WI38 (cell line): ENCODE results near the gene IL1RAPL2.

Experiments
- H3K4me3 ChIP-seq: 2 replicates; pipeline ENCODE4 v1.5.1; 2011; ENCODE audit warnings: low read depth, mild to moderate bottlenecking, control low read depth, low read length
- CTCF ChIP-seq: IDR thresholded peaks from 2 replicates; pipeline ENCODE4 v1.5.1; 2012; ENCODE audit warnings: low read depth, mild to moderate bottlenecking, control low read depth, low read length

Gene IL1RAPL2

GRCh38 chrX:105471597-105471996 is 905.6 kb downstream of the IL1RAPL2 start:
- TF ChIP-seq CTCF: no peak
- H3K4me3 ChIP-seq: no peak overlapping the region

- no peak for TF ChIP-seq CTCF
Observed at GRCh38 chrX:105475801-105476200, 909.8 kb downstream of the IL1RAPL2 start.

GRCh38 chrX:105477351-105477750 is 911.4 kb downstream of the IL1RAPL2 start:
- no peak for TF ChIP-seq CTCF
- no peak overlapping the region for H3K4me3 ChIP-seq

More at GRCh38 chrX:105475801-105476200, 909.8 kb downstream of the IL1RAPL2 start:
- no peak overlapping the region for H3K4me3 ChIP-seq

GRCh38 chrX:105480646-105481310 is 914.8 kb downstream of the IL1RAPL2 start:
- TF ChIP-seq CTCF: no peak
- H3K4me3 ChIP-seq: no peak overlapping the region

GRCh38 chrX:105483011-105483410 is 917.0 kb downstream of the IL1RAPL2 start:
- no peak overlapping the region for H3K4me3 ChIP-seq
- TF ChIP-seq CTCF: no peak

GRCh38 chrX:105488716-105489115 is 922.7 kb downstream of the IL1RAPL2 start:
- H3K4me3 ChIP-seq: no peak overlapping the region
- TF ChIP-seq CTCF: no peak

GRCh38 chrX:105495376-105495775 is 929.4 kb downstream of the IL1RAPL2 start:
- no peak for TF ChIP-seq CTCF
- H3K4me3 ChIP-seq: no peak overlapping the region
